HCT116 (cell line): ENCODE measurements around the gene ZNF398. TPM values are rescaled to one million over a fixed set of nuclear protein-coding genes. Genes with fewer than 3 reads are reported as not detected.

Source experiments
- ATAC-seq: fragments of 200-7000 bp; cut with Tn5 transposase; 2 replicates; pipeline ENCODE4 v1.9.1; 2020; ENCODE audit warnings: mild to moderate bottlenecking, moderate library complexity
- BruUV-seq: library from RNA; stranded (reverse); fragments of 400-500 nt; replicated peaks from 2 replicates; lab custom pipeline; 2021; lab: Mats Ljungman, UMichigan
- CTCF ChIA-PET: fragments of 300-600 bp; sonication (Branson Sonifier 250); formaldehyde crosslinking; loops from one replicate; lab custom pipeline; 2021; ENCODE audit warnings: antibody characterized with exemption; lab: Charles Lee
- POLR2A ChIA-PET: fragments of 300-600, 350-600 bp; sonication (Branson Sonifier 250); formaldehyde crosslinking; loops from one replicate; lab custom pipeline; 2021; ENCODE audit warnings: antibody characterized with exemption; lab: Charles Lee
- RAD21 ChIA-PET, 2 experiments: fragments of 300-600 bp; sonication (Branson Sonifier 250); formaldehyde crosslinking; loops; one replicate each; lab custom pipeline; 2023; ENCODE audit warnings: low total read pairs in 2 of 2; ENCODE audit not compliant: uncharacterized antibody in 2 of 2, unreplicated experiment in 2 of 2, low non-redundant PET in 1 of 2; lab: Charles Lee
- DNase-seq: peaks from one replicate; pipeline ENCODE4 v3.0.0-alpha.2; 2010; ENCODE audit warnings: low read depth, low spot score
- H2AFZ ChIP-seq: fragments of 200-600 bp; shearing (Covaris generic), sonication (generic); 2 replicates; pipeline ENCODE4 v1.6.1; 2017; ENCODE audit warnings: low read depth, mixed run types, mixed read lengths, antibody characterized with exemption, low read length; ENCODE audit not compliant: poor library complexity, severe bottlenecking
- H3K27ac ChIP-seq: 2 replicates; pipeline ENCODE4 v1.5.1; 2012; ENCODE audit warnings: low read depth, low read length
- H3K27me3 ChIP-seq: fragments of 200-600 bp; sonication (generic); 2 replicates; pipeline ENCODE4 v1.6.1; 2016; ENCODE audit warnings: mixed run types, low read length, mixed read lengths; ENCODE audit not compliant: insufficient read depth
- H3K36me3 ChIP-seq, 2 experiments: fragments of 200-500 bp in 1 of 2; fragments of 200-600 bp in 1 of 2; sonication (Bioruptor generic) in 1 of 2; sonication (generic) in 1 of 2; 2 replicates each; pipeline versions ENCODE4 v1.5.1 to v1.6.1; 2014 to 2016; ENCODE audit warnings: low read length in 2 of 2, inconsistent platforms in 1 of 2, mixed read lengths in 1 of 2, mixed run types in 1 of 2; ENCODE audit not compliant: insufficient read depth in 2 of 2, control insufficient read depth in 1 of 2
- H3K4me1 ChIP-seq, 2 experiments: fragments of 200-600 bp in 1 of 2; sonication (generic) in 1 of 2; 2 replicates each; pipeline versions ENCODE4 v1.5.1 to v1.6.1; 2012 to 2017; ENCODE audit warnings: low read length in 2 of 2, inconsistent platforms in 1 of 2, mild to moderate bottlenecking in 1 of 2, mixed read lengths in 1 of 2, mixed run types in 1 of 2, moderate library complexity in 1 of 2; ENCODE audit not compliant: insufficient read depth in 2 of 2, control insufficient read depth in 1 of 2
- H3K4me2 ChIP-seq: fragments of 200-600 bp; sonication (generic); 2 replicates; pipeline ENCODE4 v1.6.1; 2017; ENCODE audit warnings: mixed run types, low read length, mixed read lengths
- H3K4me3 ChIP-seq, 2 experiments: fragments of 200-600 bp in 1 of 2; sonication (generic) in 1 of 2; replicated peaks in 1 of 2; 2 replicates each; pipeline ENCODE4 v1.5.1; 2011 to 2016; ENCODE audit warnings: low read length in 2 of 2, control low read depth in 1 of 2, low read depth in 1 of 2, mild to moderate bottlenecking in 1 of 2, mixed read lengths in 1 of 2, mixed run types in 1 of 2
- H3K79me2 ChIP-seq: fragments of 200-600 bp; sonication (generic); 2 replicates; pipeline ENCODE4 v1.6.1; 2017; ENCODE audit warnings: mild to moderate bottlenecking, mixed run types, low read length, moderate library complexity, mixed read lengths; ENCODE audit not compliant: insufficient read depth
- H3K9ac ChIP-seq: fragments of 200-600 bp; sonication (generic); 2 replicates; pipeline ENCODE4 v1.6.1; 2016; ENCODE audit warnings: low read length, mixed read lengths
- H3K9me2 ChIP-seq: fragments of 200-600 bp; sonication (generic), shearing (Covaris generic); 2 replicates; pipeline ENCODE4 v1.6.1; 2017; ENCODE audit warnings: mixed run types, mild to moderate bottlenecking, moderate library complexity; ENCODE audit not compliant: insufficient read depth
- H3K9me3 ChIP-seq, 2 experiments: fragments of 200-500 bp in 1 of 2; fragments of 200-600 bp in 1 of 2; sonication (Bioruptor generic) in 1 of 2; sonication (generic) in 1 of 2; 2 replicates each; pipeline ENCODE4 v1.6.1; 2014 to 2017; ENCODE audit warnings: low read length in 2 of 2, mixed read lengths in 2 of 2, inconsistent platforms in 1 of 2, low read depth in 1 of 2, mild to moderate bottlenecking in 1 of 2, mixed run types in 1 of 2, moderate library complexity in 1 of 2; ENCODE audit not compliant: control insufficient read depth in 1 of 2, insufficient read depth in 1 of 2
- H4K20me1 ChIP-seq: fragments of 200-600 bp; sonication (generic), shearing (Covaris generic); 2 replicates; pipeline ENCODE4 v1.6.1; 2017; ENCODE audit warnings: mixed run types, mild to moderate bottlenecking, moderate library complexity; ENCODE audit not compliant: insufficient read depth
- CBX3 ChIP-seq: IDR thresholded peaks from 2 replicates; pipeline ENCODE4 v1.6.1; 2012; ENCODE audit warnings: low read depth
- CEBPB ChIP-seq: IDR thresholded peaks from 2 replicates; pipeline ENCODE4 v1.6.1; 2012; ENCODE audit warnings: low read depth
- EGR1 ChIP-seq: IDR thresholded peaks from 2 replicates; pipeline ENCODE4 v1.6.1; 2012; ENCODE audit warnings: low read depth
- ELF1 ChIP-seq: IDR thresholded peaks from 2 replicates; pipeline ENCODE4 v1.6.1; 2012; ENCODE audit warnings: low read depth, borderline replicate concordance
- EZH2phosphoT487 ChIP-seq: fragments of 200-600 bp; IDR thresholded peaks from 2 replicates; pipeline ENCODE4 v1.6.1; 2018; ENCODE audit warnings: antibody characterized with exemption, borderline replicate concordance
- FOSL1 ChIP-seq: IDR thresholded peaks from 2 replicates; pipeline ENCODE4 v1.6.1; 2012; ENCODE audit warnings: low read depth
- POLR2A ChIP-seq: IDR thresholded peaks from 2 replicates; pipeline ENCODE4 v1.7.0; 2011; ENCODE audit warnings: borderline replicate concordance; ENCODE audit not compliant: insufficient read depth, insufficient read length; ENCODE audit errors: extremely low read depth
- POLR2AphosphoS5 ChIP-seq: IDR thresholded peaks from 2 replicates; pipeline ENCODE4 v1.6.1; 2011; ENCODE audit warnings: mild to moderate bottlenecking, low read depth, low read length, moderate library complexity
- RAD21 ChIP-seq: IDR thresholded peaks from 2 replicates; pipeline ENCODE4 v1.6.1; 2012; ENCODE audit warnings: low read depth, mild to moderate bottlenecking
- SIN3A ChIP-seq: IDR thresholded peaks from 2 replicates; pipeline ENCODE4 v1.6.1; 2012; ENCODE audit warnings: low read depth
- SP1 ChIP-seq: IDR thresholded peaks from 2 replicates; pipeline ENCODE4 v1.6.1; 2012; ENCODE audit warnings: low read depth
- SRF ChIP-seq: IDR thresholded peaks from 2 replicates; pipeline ENCODE4 v1.6.1; 2012; ENCODE audit warnings: low read depth
- TCF7L2 ChIP-seq: IDR thresholded peaks from 2 replicates; pipeline ENCODE4 v1.7.0; 2011; ENCODE audit warnings: borderline replicate concordance, inconsistent platforms; ENCODE audit not compliant: insufficient read depth, insufficient read length; ENCODE audit errors: extremely low read depth
- YY1 ChIP-seq: IDR thresholded peaks from 2 replicates; pipeline ENCODE4 v1.6.1; 2011; ENCODE audit warnings: low read length, low read depth, moderate library complexity, mild to moderate bottlenecking; ENCODE audit not compliant: insufficient replicate concordance; ENCODE audit errors: extremely low read depth
- ZFX ChIP-seq: fragments of 450-650 bp; IDR thresholded peaks from 2 replicates; pipeline ENCODE4 v1.6.1; 2017
- ZNF274 ChIP-seq: fragments of 200-500 bp; sonication (Bioruptor generic); IDR thresholded peaks from 2 replicates; pipeline ENCODE4 v1.6.1; 2014; ENCODE audit warnings: mild to moderate bottlenecking, low read depth, low read length, inconsistent platforms
- intact Hi-C: fragments of 100-400 bp; cut with micrococcal nuclease; formaldehyde crosslinking; loops from 2 replicates; pipeline ENCODE4 v1.10.0; 2022
- total RNA-seq: library from RNA; stranded (reverse); gene quantifications from one replicate; pipeline ENCODE4 v1.2.1, GENCODE V29; 2021; ENCODE audit not compliant: unreplicated experiment
- TF ChIP-seq, protein P1 (sequence below): IDR thresholded peaks from 2 replicates; pipeline ENCODE4 v1.6.1; 2011; ENCODE audit warnings: mild to moderate bottlenecking, low read length, moderate library complexity; ENCODE audit not compliant: insufficient replicate concordance; ENCODE audit errors: extremely low read depth
- TF ChIP-seq, protein P2 (sequence below): IDR thresholded peaks from 2 replicates; pipeline ENCODE4 v1.6.1; 2012; ENCODE audit warnings: low read depth

Gene ZNF398
- total RNA-seq, 1 experiment from 2014 or later: 14.1 TPM

DNA sequence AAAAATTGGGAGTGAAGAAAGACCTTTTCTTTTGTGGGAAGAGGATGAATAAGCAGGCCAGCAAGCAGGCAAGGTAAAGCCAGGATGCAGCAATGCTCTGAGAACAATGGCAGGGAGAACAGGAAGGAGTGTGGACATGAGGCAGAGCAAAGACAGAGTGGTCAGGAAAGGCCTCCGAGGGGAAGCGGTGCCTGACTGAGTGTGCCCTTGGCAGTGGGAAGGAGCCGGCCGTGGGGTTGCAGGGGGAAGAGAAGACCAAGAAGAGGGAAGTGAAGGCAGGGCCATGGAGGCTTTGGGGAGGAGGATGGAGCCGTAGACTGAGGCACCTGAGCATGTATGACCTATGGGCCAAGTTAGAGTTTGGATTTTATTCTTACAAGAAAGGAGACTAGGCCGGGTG lies 70.3 kb downstream of the ZNF398 start (continued):
- TF ChIP-seq, protein P1, sequence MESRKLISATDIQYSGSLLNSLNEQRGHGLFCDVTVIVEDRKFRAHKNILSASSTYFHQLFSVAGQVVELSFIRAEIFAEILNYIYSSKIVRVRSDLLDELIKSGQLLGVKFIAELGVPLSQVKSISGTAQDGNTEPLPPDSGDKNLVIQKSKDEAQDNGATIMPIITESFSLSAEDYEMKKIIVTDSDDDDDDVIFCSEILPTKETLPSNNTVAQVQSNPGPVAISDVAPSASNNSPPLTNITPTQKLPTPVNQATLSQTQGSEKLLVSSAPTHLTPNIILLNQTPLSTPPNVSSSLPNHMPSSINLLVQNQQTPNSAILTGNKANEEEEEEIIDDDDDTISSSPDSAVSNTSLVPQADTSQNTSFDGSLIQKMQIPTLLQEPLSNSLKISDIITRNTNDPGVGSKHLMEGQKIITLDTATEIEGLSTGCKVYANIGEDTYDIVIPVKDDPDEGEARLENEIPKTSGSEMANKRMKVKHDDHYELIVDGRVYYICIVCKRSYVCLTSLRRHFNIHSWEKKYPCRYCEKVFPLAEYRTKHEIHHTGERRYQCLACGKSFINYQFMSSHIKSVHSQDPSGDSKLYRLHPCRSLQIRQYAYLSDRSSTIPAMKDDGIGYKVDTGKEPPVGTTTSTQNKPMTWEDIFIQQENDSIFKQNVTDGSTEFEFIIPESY: no peak
- no peak for TF ChIP-seq CEBPB
- no peak for TF ChIP-seq EGR1
- no peak for TF ChIP-seq RAD21
- no peak for TF ChIP-seq FOSL1
- TF ChIP-seq SP1: no peak
- TF ChIP-seq ZNF274: no peak
- TF ChIP-seq POLR2AphosphoS5: no peak
- no peak for TF ChIP-seq TCF7L2

DNA sequence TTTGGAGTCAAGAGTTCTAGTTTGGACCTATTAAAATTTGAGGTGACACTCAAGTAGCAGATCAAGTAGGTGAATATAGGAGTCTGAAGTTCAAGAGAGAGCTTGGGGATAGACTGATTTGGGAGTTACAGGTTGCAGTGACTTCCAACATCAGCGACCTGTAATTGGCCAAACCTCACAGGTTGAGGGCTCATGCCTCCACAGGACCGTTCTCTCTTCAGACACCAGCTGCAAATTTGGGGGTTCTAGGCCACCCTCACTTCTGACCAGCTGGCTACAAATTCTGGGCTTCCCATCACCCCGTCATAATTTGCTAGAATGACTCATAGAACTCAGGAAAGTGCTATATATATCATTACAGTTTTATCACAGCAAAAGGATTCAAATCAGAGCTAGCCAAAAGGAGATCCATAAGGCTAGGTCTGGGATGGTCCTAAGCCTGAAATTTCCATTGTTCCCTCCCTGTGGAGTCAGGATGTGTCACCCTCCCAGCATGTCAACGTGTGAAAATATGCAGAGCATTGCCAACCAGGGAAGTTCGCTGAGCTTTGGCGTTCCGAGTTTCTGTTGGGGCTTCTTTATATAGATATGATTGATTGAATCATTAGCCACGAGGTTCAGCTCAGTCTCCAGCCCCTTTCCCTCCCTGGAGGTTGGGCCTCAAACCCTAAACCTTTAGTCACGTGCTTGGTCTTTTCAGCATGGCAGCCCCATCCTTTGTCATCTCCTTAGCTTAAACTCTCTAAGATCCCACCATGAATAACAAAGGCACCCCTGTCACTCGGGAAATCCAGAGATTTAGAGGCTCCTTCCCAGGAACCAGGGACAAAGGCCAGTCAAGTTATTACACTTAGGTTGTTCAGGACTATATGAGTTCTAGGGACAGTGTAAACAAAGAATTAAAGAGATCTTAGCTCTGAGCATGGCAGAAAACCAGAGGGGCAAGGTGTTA lies 71.5 kb downstream of the ZNF398 start:
- Histone ChIP-seq H3K4me3 (no peak overlapping the region), H2AFZ (no peak overlapping the region), H3K4me2 (no peak overlapping the region), H4K20me1 (no peaks in the 10 kb centered on the region), H3K27me3 (no peaks in the 10 kb centered on the region), H3K4me1 (no peaks in the 10 kb centered on the region), H3K9me2 (no peaks in the 10 kb centered on the region), H3K27ac (no peak overlapping the region), H3K9ac (no peak overlapping the region), H3K79me2 (no peaks in the 10 kb centered on the region; the same call in 1 of the 2 replicates), H3K9me3 (no peaks in the 10 kb centered on the region), H3K36me3 (peaks cover 28 to 34% of the 10 kb centered on the region in 2 experiments; a peak in 3 of 4 replicates)
- RAD21 ChIA-PET: no interaction called here
- intact Hi-C loops: no loop called here
- ATAC-seq: no peak
- no peak for DNase-seq
- POLR2A ChIA-PET: no interaction called here
- no TSS peak for BruUV-seq
- CTCF ChIA-PET: no interaction called here
- TF ChIP-seq CBX3: no peak
- no peak for TF ChIP-seq YY1
- no peak for TF ChIP-seq SIN3A
- TF ChIP-seq EZH2phosphoT487: no peak
- no peak for TF ChIP-seq ZFX
- no peak for TF ChIP-seq SP1
- no peak for TF ChIP-seq ELF1
- TF ChIP-seq POLR2A: no peak
- TF ChIP-seq, protein P2, sequence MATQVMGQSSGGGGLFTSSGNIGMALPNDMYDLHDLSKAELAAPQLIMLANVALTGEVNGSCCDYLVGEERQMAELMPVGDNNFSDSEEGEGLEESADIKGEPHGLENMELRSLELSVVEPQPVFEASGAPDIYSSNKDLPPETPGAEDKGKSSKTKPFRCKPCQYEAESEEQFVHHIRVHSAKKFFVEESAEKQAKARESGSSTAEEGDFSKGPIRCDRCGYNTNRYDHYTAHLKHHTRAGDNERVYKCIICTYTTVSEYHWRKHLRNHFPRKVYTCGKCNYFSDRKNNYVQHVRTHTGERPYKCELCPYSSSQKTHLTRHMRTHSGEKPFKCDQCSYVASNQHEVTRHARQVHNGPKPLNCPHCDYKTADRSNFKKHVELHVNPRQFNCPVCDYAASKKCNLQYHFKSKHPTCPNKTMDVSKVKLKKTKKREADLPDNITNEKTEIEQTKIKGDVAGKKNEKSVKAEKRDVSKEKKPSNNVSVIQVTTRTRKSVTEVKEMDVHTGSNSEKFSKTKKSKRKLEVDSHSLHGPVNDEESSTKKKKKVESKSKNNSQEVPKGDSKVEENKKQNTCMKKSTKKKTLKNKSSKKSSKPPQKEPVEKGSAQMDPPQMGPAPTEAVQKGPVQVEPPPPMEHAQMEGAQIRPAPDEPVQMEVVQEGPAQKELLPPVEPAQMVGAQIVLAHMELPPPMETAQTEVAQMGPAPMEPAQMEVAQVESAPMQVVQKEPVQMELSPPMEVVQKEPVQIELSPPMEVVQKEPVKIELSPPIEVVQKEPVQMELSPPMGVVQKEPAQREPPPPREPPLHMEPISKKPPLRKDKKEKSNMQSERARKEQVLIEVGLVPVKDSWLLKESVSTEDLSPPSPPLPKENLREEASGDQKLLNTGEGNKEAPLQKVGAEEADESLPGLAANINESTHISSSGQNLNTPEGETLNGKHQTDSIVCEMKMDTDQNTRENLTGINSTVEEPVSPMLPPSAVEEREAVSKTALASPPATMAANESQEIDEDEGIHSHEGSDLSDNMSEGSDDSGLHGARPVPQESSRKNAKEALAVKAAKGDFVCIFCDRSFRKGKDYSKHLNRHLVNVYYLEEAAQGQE: no peak
- no peak for TF ChIP-seq SRF
- no peak for TF ChIP-seq RAD21
